Fibroblast of gingiva (primary cell): ENCODE results near the gene ZC3H10.

Experiments
- DNase-seq: peaks from one replicate; pipeline ENCODE4 v3.0.0-alpha.2; 2011; ENCODE audit warnings: low read depth

ZC3H10 gene

DNA sequence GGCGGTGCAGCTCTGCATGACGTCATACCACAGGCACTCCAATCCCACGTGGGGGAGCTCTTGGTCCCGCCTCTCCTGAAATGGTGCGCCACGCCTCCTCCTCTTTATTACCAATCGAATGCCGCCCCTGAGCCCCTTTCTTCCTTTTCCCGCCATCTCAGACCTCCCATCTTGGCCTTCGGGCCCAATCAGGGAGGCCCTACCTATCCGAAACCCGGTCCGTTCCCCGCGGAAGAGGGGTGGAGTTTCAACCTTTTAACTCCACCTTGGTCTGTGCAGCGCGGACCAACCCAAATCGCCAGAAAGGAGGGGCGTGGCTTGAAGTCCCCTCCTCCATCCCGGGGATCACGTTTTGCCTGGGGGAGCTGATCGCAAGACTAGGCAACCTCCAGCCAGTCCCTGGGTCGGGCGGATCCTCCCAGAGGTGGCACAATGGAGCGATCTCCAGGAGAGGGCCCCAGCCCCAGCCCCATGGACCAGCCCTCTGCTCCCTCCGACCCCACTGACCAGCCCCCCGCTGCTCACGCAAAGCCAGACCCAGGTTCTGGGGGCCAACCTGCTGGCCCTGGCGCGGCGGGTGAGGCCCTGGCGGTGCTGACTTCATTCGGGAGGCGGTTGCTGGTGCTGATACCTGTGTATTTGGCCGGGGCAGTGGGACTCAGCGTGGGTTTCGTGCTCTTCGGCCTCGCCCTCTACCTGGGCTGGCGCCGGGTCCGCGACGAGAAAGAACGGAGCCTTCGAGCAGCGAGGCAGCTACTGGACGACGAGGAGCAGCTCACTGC lies 10.0 kb downstream of the ZC3H10 start, which contains the start of gene ESYT1:
TSS of gene ESYT1 (plus strand) at position 380 of the 782 bp plus-strand sequence. CDS start at position 433, 53 bp downstream.
- peak; percentile 100 for DNase-seq

- DNase-seq = no peak
Measured at GRCh38 chr12:56128670-56129205, 10.7 kb downstream of the ZC3H10 start.

DNA sequence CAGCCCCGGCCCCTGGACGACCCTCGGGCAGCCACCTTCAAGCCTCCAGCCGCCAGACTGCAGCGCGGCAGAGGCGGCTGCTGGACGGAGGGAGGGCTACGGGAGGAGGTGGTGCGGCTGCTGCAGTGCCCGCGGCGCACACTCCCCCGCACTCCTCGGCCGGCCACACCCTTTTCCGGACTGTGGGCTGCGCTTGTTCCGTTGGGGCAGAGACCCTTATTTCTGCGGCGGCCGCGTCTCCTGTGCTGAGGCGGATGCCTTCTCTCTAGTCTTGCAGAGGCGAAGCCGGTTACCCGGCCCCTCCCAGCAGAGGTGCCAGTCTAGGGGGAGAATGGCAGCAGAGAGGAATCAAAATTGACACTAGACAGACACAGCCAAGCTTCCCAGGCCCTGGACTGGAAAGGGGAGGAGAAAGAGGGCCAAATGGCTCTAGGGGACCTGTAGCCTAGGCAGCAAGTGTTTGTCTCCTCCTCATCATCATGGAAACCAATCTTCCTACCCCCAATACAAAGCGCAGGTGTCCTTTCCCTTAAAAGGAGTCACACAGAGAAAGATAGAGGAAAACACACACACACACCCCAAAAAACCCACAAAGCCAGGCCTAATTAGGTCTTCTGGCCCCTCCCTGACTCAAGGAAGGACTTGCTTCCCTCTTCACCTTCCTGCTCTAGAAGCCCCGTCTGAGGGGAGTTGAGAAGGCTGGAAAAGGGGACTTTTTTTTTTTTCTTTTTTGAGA lies 11.3 kb downstream of the ZC3H10 start:
- peak; percentile 33 for DNase-seq

GRCh38 chr12:56129942-56130495 lies 12.0 kb downstream of the ZC3H10 start:
- no peak for DNase-seq

DNA sequence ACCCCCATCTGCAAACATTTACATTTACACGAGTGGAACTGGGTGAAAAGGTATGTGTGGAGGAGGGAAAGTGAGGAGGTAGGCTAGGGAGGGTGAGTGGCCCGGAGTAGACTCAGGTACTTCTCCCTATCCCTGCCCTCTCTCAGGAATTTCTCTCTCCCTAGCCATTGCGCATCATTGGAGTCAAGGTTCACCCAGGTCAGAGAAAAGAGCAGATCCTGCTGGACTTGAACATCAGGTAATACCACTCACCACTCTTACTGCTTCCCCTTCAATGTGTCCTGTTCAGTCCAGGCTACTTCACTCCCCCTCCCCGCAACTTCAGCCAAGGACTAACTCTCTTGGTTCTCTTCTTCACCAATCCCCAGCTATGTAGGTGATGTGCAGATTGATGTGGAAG lies 12.8 kb downstream of the ZC3H10 start:
- DNase-seq = no peak

DNA sequence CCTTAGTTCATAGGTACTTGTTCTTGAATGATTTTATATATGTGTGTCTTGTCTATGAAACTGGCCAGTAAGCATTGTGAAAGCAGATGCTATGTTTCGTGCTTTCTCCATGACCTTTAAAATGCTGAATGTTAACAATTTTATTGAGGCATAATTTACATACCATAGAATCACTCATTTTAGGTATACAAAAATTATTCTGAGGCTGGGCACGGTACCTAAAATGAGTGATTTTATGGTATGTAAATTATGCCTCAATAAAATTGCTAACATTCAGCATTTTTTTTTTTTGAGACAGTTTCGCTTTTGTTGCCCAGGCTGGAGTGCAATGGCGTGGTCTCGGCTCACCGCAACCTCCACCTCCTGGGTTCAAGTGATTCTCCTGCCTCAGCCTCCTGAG lies 16.8 kb downstream of the ZC3H10 start:
- no peak for DNase-seq

DNA sequence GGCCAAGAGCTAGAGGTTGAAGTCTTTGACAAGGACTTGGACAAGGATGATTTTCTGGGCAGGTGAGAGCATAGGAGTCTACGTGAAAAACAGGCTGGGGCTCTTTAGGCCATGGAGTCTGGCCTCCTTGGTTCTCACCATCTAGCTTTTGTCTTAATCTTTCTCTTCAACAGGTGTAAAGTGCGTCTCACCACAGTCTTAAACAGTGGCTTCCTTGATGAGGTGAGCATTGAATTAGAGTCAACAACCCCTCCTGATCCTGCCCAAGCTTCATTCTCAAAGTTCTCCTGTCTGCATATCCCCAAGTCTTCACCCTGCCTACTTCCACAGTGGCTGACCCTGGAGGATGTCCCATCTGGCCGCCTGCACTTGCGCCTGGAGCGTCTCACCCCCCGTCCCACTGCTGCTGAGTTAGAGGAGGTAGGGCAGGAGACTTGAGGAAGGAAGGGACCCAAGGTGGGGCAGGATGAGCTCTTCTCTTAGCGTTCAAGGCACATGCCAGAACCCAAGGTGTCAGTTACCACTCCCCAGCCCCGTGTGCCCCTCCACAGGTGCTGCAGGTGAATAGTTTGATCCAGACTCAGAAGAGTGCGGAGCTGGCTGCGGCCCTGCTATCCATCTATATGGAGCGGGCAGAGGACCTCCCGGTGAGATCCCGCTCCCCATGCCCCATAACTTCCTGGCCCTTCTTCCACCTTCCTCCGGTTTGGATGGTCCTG lies 19.9 kb downstream of the ZC3H10 start:
- DNase-seq = no peak

DNA sequence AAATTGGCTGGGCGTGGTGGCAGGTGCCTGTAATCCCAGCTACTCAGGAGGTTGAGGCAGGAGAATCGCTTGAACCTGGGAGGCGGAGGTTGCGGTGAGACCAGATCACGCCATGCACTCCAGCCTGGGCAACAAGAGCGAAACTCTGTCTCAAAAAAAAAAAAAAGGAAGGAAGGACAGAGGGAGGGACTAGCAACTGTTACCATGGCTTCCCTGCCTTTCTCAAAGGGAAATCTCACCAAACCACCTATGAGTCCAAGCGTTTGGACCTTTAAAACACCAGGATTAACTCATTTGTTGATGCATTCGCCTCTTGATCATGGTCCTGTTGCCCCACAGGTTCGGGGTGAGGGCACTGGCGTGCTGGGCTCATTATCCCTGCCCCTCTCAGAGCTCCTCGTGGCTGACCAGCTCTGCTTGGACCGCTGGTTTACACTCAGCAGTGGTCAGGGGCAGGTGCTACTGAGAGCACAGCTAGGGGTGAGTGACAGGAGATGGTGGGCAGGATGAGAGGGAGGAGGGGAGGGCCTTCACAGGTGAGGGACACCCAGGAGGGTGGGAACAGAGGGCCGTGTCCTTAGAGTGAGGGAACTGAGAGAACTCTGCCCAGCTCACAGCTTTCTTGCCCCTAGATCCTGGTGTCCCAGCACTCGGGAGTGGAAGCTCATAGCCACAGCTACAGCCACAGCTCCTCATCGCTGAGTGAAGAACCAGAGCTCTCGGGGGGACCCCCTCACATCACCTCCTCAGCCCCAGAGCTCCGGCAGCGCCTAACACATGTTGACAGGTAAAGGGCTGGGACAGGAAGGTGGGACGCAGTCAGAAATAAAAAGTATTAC lies 24.1 kb downstream of the ZC3H10 start:
- DNase-seq = no peak

DNA sequence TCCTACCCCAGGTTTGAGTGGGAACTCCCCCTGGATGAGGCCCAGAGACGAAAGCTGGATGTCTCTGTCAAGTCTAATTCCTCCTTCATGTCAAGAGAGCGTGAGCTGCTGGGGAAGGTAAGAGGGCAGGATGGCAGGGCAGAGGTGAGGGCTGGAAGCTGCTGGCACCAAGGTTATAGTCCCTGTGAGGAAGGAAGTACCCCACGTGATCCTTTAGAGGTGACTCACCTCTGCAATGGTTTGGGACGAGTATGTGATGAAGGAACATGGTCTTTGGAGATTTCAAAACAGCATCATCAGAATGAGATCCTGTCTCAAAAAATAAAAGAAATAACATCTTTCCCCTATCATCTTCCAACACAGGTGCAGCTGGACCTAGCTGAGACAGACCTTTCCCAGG lies 25.2 kb downstream of the ZC3H10 start:
- no peak for DNase-seq

GRCh38 chr12:56143870-56144269 lies 25.8 kb downstream of the ZC3H10 start:
- DNase-seq = no peak

DNA sequence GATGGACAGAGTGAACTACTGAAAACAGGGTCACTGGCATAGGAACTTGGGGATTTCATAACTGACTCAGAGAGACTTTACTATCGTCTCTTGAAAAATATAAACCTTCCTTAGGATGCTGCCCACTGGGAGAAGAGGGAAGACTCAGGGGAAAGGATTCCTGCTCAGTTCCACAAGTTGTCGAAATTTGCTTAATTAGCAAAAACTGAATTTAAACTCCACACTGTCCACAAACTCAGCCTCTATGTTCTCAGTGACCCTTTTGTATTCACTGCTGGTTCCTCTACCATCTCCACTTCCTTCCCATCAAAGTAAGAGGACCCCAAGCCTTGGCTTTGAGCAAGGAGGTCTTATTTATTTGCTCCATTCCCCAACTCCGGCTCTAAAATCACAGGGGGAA lies 27.2 kb downstream of the ZC3H10 start:
- no peak for DNase-seq

- no peak for DNase-seq
Measured at GRCh38 chr12:56146492-56147460, 28.7 kb downstream of the ZC3H10 start.

- no peak for DNase-seq
Measured at GRCh38 chr12:56150563-56150962, 32.5 kb downstream of the ZC3H10 start.

- no peak for DNase-seq
Measured at GRCh38 chr12:56151672-56152131, 33.6 kb downstream of the ZC3H10 start.

GRCh38 chr12:56152132-56152755 lies 34.2 kb downstream of the ZC3H10 start, which contains the start of gene MYL6B:
Gene MYL6B (plus strand): TSS chr12:56152587. CDS start chr12:56153919, 1,332 bp downstream.
- peak; percentile 86 for DNase-seq

DNA sequence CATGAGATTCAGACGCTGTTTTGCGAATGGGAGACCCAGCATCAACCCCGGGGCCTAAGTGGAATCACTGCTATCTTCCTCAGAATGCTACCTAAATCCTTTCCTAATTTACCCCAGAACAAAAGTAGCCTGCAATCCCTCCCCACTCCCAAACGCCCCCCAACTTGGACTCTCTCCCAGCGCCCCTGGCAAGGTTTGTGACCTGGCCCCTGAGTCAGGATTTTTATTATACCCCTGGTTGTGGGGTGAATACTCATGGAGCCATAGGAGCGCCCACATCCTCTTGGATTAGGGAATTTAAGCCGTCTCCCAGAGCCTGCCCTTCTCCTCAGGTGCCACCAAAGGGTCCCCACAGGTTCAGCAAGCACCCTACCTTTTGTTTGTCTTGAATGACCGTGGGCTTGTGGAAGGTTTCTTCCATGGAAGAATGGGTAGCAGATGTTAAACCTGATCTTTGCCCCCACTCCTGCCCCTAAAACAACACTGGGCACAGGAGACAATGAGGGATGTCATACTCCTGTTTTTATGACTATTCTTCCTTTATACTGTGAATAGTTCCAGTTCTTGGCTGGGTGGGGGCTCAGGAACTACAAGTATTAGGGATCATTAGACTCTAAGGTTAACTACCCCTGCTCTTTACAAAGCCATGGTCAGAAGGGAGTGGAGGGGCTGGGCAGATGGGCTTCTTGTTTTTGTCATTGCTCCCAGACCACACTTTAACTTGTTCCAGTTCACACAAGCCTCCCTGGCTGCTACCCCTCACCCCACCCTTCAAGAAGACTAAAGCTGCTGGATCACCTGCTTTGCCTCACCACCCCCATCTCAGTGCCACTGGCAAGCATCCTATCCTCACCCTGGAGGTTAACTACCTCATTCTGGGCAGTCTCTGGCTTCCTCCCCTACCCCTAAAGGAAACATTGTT lies 35.0 kb downstream of the ZC3H10 start:
- no peak for DNase-seq

DNA sequence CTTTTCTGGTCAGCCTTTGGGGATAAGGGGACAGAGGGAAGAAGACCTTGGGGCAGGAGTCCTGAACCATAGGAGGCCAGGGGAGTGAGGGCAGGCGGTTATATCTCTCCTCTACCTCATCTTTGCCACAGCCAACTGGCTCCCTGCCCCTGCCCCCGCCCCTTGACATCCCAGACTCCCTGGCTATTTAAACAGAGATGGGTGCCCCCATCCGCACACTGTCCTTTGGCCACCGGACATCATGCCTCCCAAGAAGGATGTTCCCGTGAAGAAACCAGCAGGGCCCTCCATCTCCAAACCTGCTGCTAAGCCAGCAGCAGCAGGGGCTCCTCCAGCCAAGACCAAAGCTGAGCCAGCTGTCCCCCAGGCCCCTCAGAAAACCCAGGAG lies 35.6 kb downstream of the ZC3H10 start:
- DNase-seq = no peak

DNA sequence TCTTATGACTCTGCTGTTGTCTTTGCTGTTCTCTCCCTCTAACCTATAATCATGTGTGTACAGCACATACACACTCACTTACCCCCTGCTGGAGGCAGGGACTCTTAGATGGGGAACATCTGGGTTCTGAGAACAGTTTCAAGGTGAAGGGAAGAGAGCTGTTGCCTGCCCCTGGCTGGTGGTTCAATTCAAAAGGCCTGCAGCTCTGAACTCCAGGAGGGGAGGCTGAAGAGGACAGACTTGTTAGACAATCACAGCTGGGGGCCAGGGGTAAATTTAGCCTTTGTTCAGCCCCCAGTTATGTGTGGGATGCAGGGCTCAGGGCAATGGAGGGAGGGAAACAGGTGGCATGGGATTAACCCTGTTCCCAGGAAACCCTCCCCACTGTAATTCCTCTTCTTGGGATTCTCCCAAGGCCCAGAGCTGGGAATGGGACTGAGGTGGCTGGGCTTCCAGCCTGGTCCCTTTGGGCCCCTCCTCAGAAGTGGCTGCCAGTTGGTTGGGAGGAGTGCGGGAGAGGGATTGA lies 36.2 kb downstream of the ZC3H10 start:
- DNase-seq = no peak
